ENCODE results near the gene PAQR4. TPM values are rescaled to one million over a fixed set of nuclear protein-coding genes. Genes with fewer than 3 reads are reported as not detected.

Gene PAQR4
- polyA plus RNA-seq, 2 of the 4 experiments (the other 2 are of a cell fraction), result 8.0 to 18.6 TPM

DNA sequence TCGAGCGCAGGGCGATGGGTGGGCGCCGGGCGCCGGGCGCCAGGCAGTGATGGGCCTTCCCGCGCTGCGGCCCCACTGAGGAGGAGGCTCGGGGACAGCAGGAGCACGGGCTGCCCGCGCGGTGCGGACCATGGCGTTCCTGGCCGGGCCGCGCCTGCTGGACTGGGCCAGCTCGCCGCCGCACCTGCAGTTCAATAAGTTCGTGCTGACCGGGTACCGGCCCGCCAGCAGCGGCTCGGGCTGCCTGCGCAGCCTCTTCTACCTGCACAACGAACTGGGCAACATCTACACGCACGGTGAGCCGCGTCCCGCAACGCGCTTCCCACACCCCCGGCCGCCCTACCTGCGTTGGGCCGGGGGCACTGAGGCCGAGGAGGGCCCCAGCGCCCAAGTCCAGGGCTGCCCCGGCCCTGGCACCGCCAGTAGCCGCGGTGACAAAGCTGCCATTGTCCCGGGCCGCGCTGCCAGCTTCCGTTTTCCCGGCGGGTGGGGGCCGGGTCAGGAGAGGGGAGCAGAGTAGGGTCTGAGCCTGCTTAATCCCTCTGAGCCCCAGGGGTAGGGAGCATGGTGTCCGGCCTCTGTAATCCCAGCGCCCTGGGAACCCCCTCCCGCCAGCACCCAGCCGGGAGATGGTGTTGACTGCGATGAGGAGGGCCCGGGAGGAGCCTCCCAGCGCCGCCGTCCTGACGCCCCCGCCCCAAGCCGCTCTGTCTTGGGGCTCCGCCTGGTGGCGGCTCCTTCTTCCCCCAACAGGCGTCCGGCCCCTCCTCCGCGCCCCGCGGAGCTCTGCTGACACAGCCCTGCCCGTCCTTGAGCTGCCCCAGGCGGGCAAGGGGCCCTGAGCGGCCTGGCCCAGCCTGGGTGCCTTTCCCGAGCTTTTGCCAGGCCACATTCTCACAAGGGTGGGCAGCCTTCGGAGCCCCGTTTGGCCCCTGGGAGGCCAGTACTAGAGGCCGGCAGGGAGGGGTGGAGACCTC, 685 bp downstream of the PAQR4 start:
- ATAC-seq, result peak; percentile 55 to 79
- Histone ChIP-seq H3K4me3 (peak overlapping the region; percentile 97), H3K27ac (peak overlapping the region; percentile 84 to 91), H3K4me2 (peak overlapping the region; percentile 100), H3K4me1 (peaks cover 17% of the 10 kb centered on the region), H3K9me3 (no peaks in the 10 kb centered on the region)
- POLR2A ChIA-PET, result interaction anchor here (0.6 to 1.9 kb wide), 4 partner anchors 11 to 165 kb away, joined by 4 to 13 read pairs (median 9); partner anchors contain the start of genes PKMYT1, TNFRSF12A and ZNF213
- CTCF ChIA-PET, result interaction anchor here (0.6 to 1.9 kb wide), 16 partner anchors 8 to 71 kb away, joined by 3 to 27 read pairs (median 4); partner anchors contain the start of genes PKMYT1 and TNFRSF12A
- WGBS (ENCODE audit: missing lambda C conversion rate), result 2% methylated on average over 6 of the region's 83 CpGs
- TF ChIP-seq KDM5A (IDR thresholded peaks at IDR 0.05), result no peak
- TF ChIP-seq, protein P1, sequence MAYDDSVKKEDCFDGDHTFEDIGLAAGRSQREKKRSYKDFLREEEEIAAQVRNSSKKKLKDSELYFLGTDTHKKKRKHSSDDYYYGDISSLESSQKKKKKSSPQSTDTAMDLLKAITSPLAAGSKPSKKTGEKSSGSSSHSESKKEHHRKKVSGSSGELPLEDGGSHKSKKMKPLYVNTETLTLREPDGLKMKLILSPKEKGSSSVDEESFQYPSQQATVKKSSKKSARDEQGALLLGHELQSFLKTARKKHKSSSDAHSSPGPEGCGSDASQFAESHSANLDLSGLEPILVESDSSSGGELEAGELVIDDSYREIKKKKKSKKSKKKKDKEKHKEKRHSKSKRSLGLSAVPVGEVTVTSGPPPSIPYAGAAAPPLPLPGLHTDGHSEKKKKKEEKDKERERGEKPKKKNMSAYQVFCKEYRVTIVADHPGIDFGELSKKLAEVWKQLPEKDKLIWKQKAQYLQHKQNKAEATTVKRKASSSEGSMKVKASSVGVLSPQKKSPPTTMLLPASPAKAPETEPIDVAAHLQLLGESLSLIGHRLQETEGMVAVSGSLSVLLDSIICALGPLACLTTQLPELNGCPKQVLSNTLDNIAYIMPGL (CRISPR knock-in tag; IDR thresholded peaks at IDR 0.05; ENCODE audit: borderline replicate concordance), result no peak
- TF ChIP-seq MYC (IDR thresholded peaks at IDR 0.05; ENCODE audit: borderline replicate concordance, low read length), result no peak
- TF ChIP-seq, protein P2, sequence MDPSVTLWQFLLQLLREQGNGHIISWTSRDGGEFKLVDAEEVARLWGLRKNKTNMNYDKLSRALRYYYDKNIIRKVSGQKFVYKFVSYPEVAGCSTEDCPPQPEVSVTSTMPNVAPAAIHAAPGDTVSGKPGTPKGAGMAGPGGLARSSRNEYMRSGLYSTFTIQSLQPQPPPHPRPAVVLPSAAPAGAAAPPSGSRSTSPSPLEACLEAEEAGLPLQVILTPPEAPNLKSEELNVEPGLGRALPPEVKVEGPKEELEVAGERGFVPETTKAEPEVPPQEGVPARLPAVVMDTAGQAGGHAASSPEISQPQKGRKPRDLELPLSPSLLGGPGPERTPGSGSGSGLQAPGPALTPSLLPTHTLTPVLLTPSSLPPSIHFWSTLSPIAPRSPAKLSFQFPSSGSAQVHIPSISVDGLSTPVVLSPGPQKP (IDR thresholded peaks at IDR 0.05; ENCODE audit: low read depth, low read length), result no peak
- TF ChIP-seq RNF2 (IDR thresholded peaks at IDR 0.05; ENCODE audit: borderline replicate concordance, low read depth), result 0 out of 2 replicates have a peak, but pooled peaks have one; percentile 53
- no peak for TF ChIP-seq ZC3H11A (IDR thresholded peaks at IDR 0.05)
- TF ChIP-seq, protein P3, sequence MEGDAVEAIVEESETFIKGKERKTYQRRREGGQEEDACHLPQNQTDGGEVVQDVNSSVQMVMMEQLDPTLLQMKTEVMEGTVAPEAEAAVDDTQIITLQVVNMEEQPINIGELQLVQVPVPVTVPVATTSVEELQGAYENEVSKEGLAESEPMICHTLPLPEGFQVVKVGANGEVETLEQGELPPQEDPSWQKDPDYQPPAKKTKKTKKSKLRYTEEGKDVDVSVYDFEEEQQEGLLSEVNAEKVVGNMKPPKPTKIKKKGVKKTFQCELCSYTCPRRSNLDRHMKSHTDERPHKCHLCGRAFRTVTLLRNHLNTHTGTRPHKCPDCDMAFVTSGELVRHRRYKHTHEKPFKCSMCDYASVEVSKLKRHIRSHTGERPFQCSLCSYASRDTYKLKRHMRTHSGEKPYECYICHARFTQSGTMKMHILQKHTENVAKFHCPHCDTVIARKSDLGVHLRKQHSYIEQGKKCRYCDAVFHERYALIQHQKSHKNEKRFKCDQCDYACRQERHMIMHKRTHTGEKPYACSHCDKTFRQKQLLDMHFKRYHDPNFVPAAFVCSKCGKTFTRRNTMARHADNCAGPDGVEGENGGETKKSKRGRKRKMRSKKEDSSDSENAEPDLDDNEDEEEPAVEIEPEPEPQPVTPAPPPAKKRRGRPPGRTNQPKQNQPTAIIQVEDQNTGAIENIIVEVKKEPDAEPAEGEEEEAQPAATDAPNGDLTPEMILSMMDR (IDR thresholded peaks at IDR 0.05), result peak; percentile 48
- TF ChIP-seq HEYL (CRISPR knock-in tag; IDR thresholded peaks at IDR 0.05), result no peak
- no peak for TF ChIP-seq POLR2AphosphoS2 (conservative IDR thresholded peaks at IDR 0.05; ENCODE audit: low read length)
- 0 out of 3 replicates have a peak, but pooled peaks have one; percentile 19 for TF ChIP-seq SMC3 (IDR thresholded peaks at IDR 0.05)
- no peak for TF ChIP-seq JUNB (IDR thresholded peaks at IDR 0.05)
- TF ChIP-seq PHF8 (IDR thresholded peaks at IDR 0.05; ENCODE audit: borderline replicate concordance, low read depth), result 0 out of 2 replicates have a peak, but pooled peaks have one; percentile 40
- TF ChIP-seq GATA3 (IDR thresholded peaks at IDR 0.05; ENCODE audit: borderline replicate concordance), result no peak; the same call in 1 of the 2 replicates
- no peak for TF ChIP-seq RCOR1 (IDR thresholded peaks at IDR 0.05; ENCODE audit: low read depth, low read length)
- TF ChIP-seq TFCP2L1 (CRISPR knock-in tag; IDR thresholded peaks at IDR 0.05), result 0 out of 2 replicates have a peak, but pooled peaks have one; percentile 39
- TF ChIP-seq CBX8 (IDR thresholded peaks at IDR 0.05), result no peak
- TF ChIP-seq JUN (IDR thresholded peaks at IDR 0.05), result no peak; a peak in 2 of 5 replicates
- no peak for TF ChIP-seq HOXB13 (CRISPR knock-in tag; IDR thresholded peaks at IDR 0.05; ENCODE audit: low read depth)
- no peak for TF ChIP-seq EHF (CRISPR knock-in tag; IDR thresholded peaks at IDR 0.05)
- TF ChIP-seq TP53 (CRISPR knock-in tag; IDR thresholded peaks at IDR 0.05), result no peak
- TF ChIP-seq, protein P4, sequence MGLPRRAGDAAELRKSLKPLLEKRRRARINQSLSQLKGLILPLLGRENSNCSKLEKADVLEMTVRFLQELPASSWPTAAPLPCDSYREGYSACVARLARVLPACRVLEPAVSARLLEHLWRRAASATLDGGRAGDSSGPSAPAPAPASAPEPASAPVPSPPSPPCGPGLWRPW (IDR thresholded peaks at IDR 0.05), result no peak
- no peak for TF ChIP-seq CHD2 (IDR thresholded peaks at IDR 0.05; ENCODE audit: low read length, partially characterized antibody)
- TF ChIP-seq, protein P5, sequence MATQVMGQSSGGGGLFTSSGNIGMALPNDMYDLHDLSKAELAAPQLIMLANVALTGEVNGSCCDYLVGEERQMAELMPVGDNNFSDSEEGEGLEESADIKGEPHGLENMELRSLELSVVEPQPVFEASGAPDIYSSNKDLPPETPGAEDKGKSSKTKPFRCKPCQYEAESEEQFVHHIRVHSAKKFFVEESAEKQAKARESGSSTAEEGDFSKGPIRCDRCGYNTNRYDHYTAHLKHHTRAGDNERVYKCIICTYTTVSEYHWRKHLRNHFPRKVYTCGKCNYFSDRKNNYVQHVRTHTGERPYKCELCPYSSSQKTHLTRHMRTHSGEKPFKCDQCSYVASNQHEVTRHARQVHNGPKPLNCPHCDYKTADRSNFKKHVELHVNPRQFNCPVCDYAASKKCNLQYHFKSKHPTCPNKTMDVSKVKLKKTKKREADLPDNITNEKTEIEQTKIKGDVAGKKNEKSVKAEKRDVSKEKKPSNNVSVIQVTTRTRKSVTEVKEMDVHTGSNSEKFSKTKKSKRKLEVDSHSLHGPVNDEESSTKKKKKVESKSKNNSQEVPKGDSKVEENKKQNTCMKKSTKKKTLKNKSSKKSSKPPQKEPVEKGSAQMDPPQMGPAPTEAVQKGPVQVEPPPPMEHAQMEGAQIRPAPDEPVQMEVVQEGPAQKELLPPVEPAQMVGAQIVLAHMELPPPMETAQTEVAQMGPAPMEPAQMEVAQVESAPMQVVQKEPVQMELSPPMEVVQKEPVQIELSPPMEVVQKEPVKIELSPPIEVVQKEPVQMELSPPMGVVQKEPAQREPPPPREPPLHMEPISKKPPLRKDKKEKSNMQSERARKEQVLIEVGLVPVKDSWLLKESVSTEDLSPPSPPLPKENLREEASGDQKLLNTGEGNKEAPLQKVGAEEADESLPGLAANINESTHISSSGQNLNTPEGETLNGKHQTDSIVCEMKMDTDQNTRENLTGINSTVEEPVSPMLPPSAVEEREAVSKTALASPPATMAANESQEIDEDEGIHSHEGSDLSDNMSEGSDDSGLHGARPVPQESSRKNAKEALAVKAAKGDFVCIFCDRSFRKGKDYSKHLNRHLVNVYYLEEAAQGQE (IDR thresholded peaks at IDR 0.05), result no peak
- no peak for TF ChIP-seq SREBF2 (IDR thresholded peaks at IDR 0.05)
- TF ChIP-seq MAFK (IDR thresholded peaks at IDR 0.05; ENCODE audit: partially characterized antibody), result no peak
- 0 out of 5 replicates have a peak, but pooled peaks of 1 of the 2 experiments have one; percentile 17 for TF ChIP-seq RAD21 (conservative IDR thresholded peaks at IDR 0.05 in 1 of 2, IDR thresholded peaks at IDR 0.05 in 1 of 2)
- no peak for TF ChIP-seq CHD4 (IDR thresholded peaks at IDR 0.05; ENCODE audit: borderline replicate concordance)
- FAIRE-seq, result no peak
- peak; percentile 73 to 77 for DNase-seq (ENCODE audit: low read depth in 1 of 2, low spot score in 1 of 2)
